Activated T-cell treated with anti-CD3 and anti-CD28 coated beads, Interleukin-2, amount 50 U/mL, for 72 hours (primary cell): ENCODE measurements around the gene TSNAX. TPM values are rescaled to one million over a fixed set of nuclear protein-coding genes. Genes with fewer than 3 reads are reported as not detected.

Source experiments
- total RNA-seq, 2 donors: library from RNA; stranded (reverse); gene quantifications; one replicate each; pipeline ENCODE4 v1.2.3, GENCODE V29; 2022

The TSNAX gene
- total RNA-seq, 2 donors from 2014 or later, result 37.4 to 39.2 TPM

Other genes starting within 250 kb of the TSNAX start
- gene EXOC8, start 190.8 kb upstream of the TSNAX start, total RNA-seq, result 10 to 100 TPM; 17.2 to 19.2 TPM
- gene SPRTN, start 190.4 kb upstream of the TSNAX start, total RNA-seq, result 10 to 100 TPM in 1 of 2 donors, 1 to 10 TPM in 1; 9.6 to 10.4 TPM
- gene EGLN1, start 106.4 kb upstream of the TSNAX start, total RNA-seq, result 10 to 100 TPM; 13.8 to 18.5 TPM
- 1 to 10 TPM; 2.9 to 5.8 TPM for gene DISC1, start 98.1 kb downstream of the TSNAX start, total RNA-seq